Hepatocyte (in vitro differentiated cells): ENCODE results near the gene OBP2A.

Experiments used
- EZH2phosphoT487 ChIP-seq: fragments of 200-600 bp; sonication (generic); IDR thresholded peaks from one replicate; pipeline ENCODE4 v1.6.1; 2018; ENCODE audit warnings: antibody characterized with exemption, mild to moderate bottlenecking, low read depth, moderate library complexity; ENCODE audit not compliant: unreplicated experiment, severe bottlenecking
- TF ChIP-seq, protein P1 (sequence below): fragments of 200-600 bp; sonication (generic); IDR thresholded peaks from 2 replicates; pipeline ENCODE4 v1.5.1; 2016; ENCODE audit warnings: antibody characterized with exemption, mild to moderate bottlenecking; ENCODE audit not compliant: poor library complexity

DNA sequence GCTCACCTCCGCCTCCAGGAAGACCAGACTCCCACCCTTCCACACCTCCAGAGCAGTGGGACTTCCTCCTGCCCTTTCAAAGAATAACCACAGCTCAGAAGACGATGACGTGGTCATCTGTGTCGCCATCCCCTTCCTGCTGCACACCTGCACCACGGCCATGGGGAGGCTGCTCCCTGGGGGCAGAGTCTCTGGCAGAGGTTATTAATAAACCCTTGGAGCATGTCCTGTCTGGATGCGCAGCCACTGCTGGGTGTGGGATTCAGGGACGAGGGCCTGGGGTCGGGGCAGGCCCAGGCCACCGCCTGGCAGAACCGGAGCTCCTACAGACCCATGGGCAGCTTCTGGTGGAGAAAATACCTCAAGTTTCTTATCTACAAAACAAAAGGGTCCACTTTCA lies 20.6 kb downstream of the OBP2A start:
- TF ChIP-seq, protein P1, sequence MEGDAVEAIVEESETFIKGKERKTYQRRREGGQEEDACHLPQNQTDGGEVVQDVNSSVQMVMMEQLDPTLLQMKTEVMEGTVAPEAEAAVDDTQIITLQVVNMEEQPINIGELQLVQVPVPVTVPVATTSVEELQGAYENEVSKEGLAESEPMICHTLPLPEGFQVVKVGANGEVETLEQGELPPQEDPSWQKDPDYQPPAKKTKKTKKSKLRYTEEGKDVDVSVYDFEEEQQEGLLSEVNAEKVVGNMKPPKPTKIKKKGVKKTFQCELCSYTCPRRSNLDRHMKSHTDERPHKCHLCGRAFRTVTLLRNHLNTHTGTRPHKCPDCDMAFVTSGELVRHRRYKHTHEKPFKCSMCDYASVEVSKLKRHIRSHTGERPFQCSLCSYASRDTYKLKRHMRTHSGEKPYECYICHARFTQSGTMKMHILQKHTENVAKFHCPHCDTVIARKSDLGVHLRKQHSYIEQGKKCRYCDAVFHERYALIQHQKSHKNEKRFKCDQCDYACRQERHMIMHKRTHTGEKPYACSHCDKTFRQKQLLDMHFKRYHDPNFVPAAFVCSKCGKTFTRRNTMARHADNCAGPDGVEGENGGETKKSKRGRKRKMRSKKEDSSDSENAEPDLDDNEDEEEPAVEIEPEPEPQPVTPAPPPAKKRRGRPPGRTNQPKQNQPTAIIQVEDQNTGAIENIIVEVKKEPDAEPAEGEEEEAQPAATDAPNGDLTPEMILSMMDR: no peak
- TF ChIP-seq EZH2phosphoT487: no peak
